GM23338 (cell line): Measurements from ENCODE around the gene SYNE1. TPM values are rescaled to one million over a fixed set of nuclear protein-coding genes. Genes with fewer than 3 reads are reported as not detected.

Experiments
- ATAC-seq: fragments of 200-7000 bp; cut with Tn5 transposase; 3 replicates; pipeline ENCODE4 v1.9.1; 2020
- DNase-seq: peaks from one replicate; pipeline ENCODE4 v3.0.0-alpha.2; 2015; ENCODE audit warnings: low spot score
- H2AFZ ChIP-seq: fragments of 200-600 bp; sonication (generic); 2 replicates; pipeline ENCODE4 v1.8.0; 2016; ENCODE audit warnings: antibody characterized with exemption, mild to moderate bottlenecking, moderate library complexity
- H3F3A ChIP-seq: fragments of 200-600 bp; sonication (generic); replicated peaks from 2 replicates; pipeline ENCODE4 v1.8.0; 2017; ENCODE audit warnings: antibody characterized with exemption, mixed run types, low read depth
- H3K27ac ChIP-seq: fragments of 200-600 bp; sonication (generic); 2 replicates; pipeline ENCODE4 v1.6.1; 2016; ENCODE audit warnings: low read depth
- H3K27me3 ChIP-seq: fragments of 200-600 bp; sonication (generic); 2 replicates; pipeline ENCODE4 v1.8.0; 2016; ENCODE audit warnings: mild to moderate bottlenecking, mixed run types, moderate library complexity; ENCODE audit not compliant: insufficient read depth
- H3K36me3 ChIP-seq: fragments of 200-600 bp; sonication (generic); 2 replicates; pipeline ENCODE4 v1.8.0; 2016; ENCODE audit warnings: mild to moderate bottlenecking; ENCODE audit not compliant: insufficient read depth
- H3K4me1 ChIP-seq: fragments of 200-600 bp; sonication (generic); 2 replicates; pipeline ENCODE4 v1.8.0; 2016; ENCODE audit warnings: mild to moderate bottlenecking, moderate library complexity; ENCODE audit not compliant: insufficient read depth
- H3K4me2 ChIP-seq: fragments of 200-600 bp; sonication (generic); 2 replicates; pipeline ENCODE4 v1.7.1; 2017; ENCODE audit warnings: mixed run types
- H3K4me3 ChIP-seq: fragments of 200-600 bp; sonication (generic); 2 replicates; pipeline ENCODE4 v1.6.1; 2016; ENCODE audit warnings: mixed run types
- H3K79me2 ChIP-seq: fragments of 200-600 bp; sonication (generic); replicated peaks from 2 replicates; pipeline ENCODE4 v1.8.0; 2017; ENCODE audit warnings: mild to moderate bottlenecking; ENCODE audit not compliant: insufficient read depth
- H3K9me2 ChIP-seq: fragments of 200-600 bp; sonication (generic); 2 replicates; pipeline ENCODE4 v1.8.0; 2017; ENCODE audit not compliant: insufficient read depth
- H4K20me1 ChIP-seq: fragments of 200-600 bp; sonication (generic); replicated peaks from 2 replicates; pipeline ENCODE4 v1.8.0; 2017; ENCODE audit warnings: mild to moderate bottlenecking; ENCODE audit not compliant: insufficient read depth
- H3K27ac Mint-ChIP-seq: 2 replicates; pipeline ENCODE4 v1.8.0; 2020; ENCODE audit warnings: inconsistent platforms, mild to moderate bottlenecking, moderate library complexity, mixed read lengths
- H3K27me3 Mint-ChIP-seq: 3 replicates; pipeline ENCODE4 v1.8.0; 2022; ENCODE audit warnings: low read depth, mild to moderate bottlenecking, moderate library complexity, mixed read lengths, inconsistent platforms; ENCODE audit not compliant: insufficient read depth, poor library complexity
- H3K36me3 Mint-ChIP-seq: 3 replicates; pipeline ENCODE4 v1.8.0; 2021; ENCODE audit warnings: low read depth, mild to moderate bottlenecking, inconsistent platforms, moderate library complexity, mixed read lengths
- H3K4me1 Mint-ChIP-seq: 3 replicates; pipeline ENCODE4 v1.8.0; 2020; ENCODE audit warnings: mild to moderate bottlenecking, inconsistent platforms, mixed read lengths
- H3K4me3 Mint-ChIP-seq: 3 replicates; pipeline ENCODE4 v1.8.0; 2021; ENCODE audit warnings: moderate library complexity, mild to moderate bottlenecking, inconsistent platforms, mixed read lengths
- H3K9me3 Mint-ChIP-seq: 3 replicates; pipeline ENCODE4 v1.8.0; 2020; ENCODE audit warnings: moderate library complexity, mild to moderate bottlenecking, inconsistent platforms, mixed read lengths
- CREB1 ChIP-seq: fragments of 250-450 bp; sonication (Bioruptor Pico); IDR thresholded peaks from 2 replicates; pipeline ENCODE4 v1.5.0; 2020; ENCODE audit warnings: low read depth, mild to moderate bottlenecking, moderate library complexity
- CTCF ChIP-seq, 2 experiments: fragments of 200-600 bp in 1 of 2; sonication (generic) in 1 of 2; conservative IDR thresholded peaks; 2 replicates each; pipeline versions ENCODE4 v1.5.1 to v1.6.1; 2016 to 2017; ENCODE audit warnings: antibody characterized with exemption in 2 of 2, low read depth in 2 of 2, mild to moderate bottlenecking in 2 of 2, moderate library complexity in 1 of 2
- EZH2phosphoT487 ChIP-seq: fragments of 200-600 bp; sonication (generic); IDR thresholded peaks from one replicate; pipeline ENCODE4 v1.8.1; 2018; ENCODE audit warnings: antibody characterized with exemption; ENCODE audit not compliant: unreplicated experiment
- JUNB ChIP-seq: IDR thresholded peaks from one replicate; pipeline ENCODE4 v1.6.1; 2016; ENCODE audit warnings: antibody characterized with exemption; ENCODE audit not compliant: unreplicated experiment
- NANOG ChIP-seq: IDR thresholded peaks from 2 replicates; pipeline ENCODE4 v1.6.1; 2016; ENCODE audit warnings: antibody characterized with exemption, borderline replicate concordance
- POLR2AphosphoS5 ChIP-seq: IDR thresholded peaks from 2 replicates; pipeline ENCODE4 v1.6.1; 2016; ENCODE audit warnings: antibody characterized with exemption, low read depth
- STAT1 ChIP-seq: IDR thresholded peaks from one replicate; pipeline ENCODE4 v1.6.1; 2016; ENCODE audit warnings: antibody characterized with exemption; ENCODE audit not compliant: unreplicated experiment
- ZNF114 ChIP-seq: fragments of 250-450 bp; sonication (Bioruptor Pico); IDR thresholded peaks from 2 replicates; pipeline ENCODE4 v1.5.0; 2020; ENCODE audit warnings: mild to moderate bottlenecking, moderate library complexity
- ZNF331 ChIP-seq: fragments of 250-450 bp; sonication (Bioruptor Pico); IDR thresholded peaks from 2 replicates; pipeline ENCODE4 v1.5.0; 2020; ENCODE audit warnings: low read depth, mild to moderate bottlenecking, moderate library complexity
- ZNF462 ChIP-seq: fragments of 250-450 bp; sonication (Bioruptor Pico); IDR thresholded peaks from 2 replicates; pipeline ENCODE4 v1.5.0; 2020; ENCODE audit warnings: mild to moderate bottlenecking, moderate library complexity
- polyA plus RNA-seq: library from polyadenylated mRNA; unstranded; fragments of >200 nt; fragmentation: Nextera tagmentation; extraction: Ambion mirVana; gene quantifications from 2 replicates; pipeline ENCODE4 v1.2.1, GENCODE V29; 2016
- total RNA-seq: library from RNA; depleted of rRNA; stranded (reverse); fragments of >200 nt; shearing (Covaris generic); gene quantifications from 2 replicates; pipeline ENCODE4 v1.2.3, GENCODE V29; 2014
- TF ChIP-seq, protein P1 (sequence below): IDR thresholded peaks from 2 replicates; pipeline ENCODE4 v1.6.1; 2016; ENCODE audit warnings: antibody characterized with exemption
- TF ChIP-seq, protein P2 (sequence below): IDR thresholded peaks from one replicate; pipeline ENCODE4 v1.6.1; 2018; ENCODE audit warnings: antibody characterized with exemption; ENCODE audit not compliant: unreplicated experiment

Gene SYNE1
- total and polyA plus RNA-seq, 2 experiments from 2014 or later, result 3.9 to 13.6 TPM

DNA sequence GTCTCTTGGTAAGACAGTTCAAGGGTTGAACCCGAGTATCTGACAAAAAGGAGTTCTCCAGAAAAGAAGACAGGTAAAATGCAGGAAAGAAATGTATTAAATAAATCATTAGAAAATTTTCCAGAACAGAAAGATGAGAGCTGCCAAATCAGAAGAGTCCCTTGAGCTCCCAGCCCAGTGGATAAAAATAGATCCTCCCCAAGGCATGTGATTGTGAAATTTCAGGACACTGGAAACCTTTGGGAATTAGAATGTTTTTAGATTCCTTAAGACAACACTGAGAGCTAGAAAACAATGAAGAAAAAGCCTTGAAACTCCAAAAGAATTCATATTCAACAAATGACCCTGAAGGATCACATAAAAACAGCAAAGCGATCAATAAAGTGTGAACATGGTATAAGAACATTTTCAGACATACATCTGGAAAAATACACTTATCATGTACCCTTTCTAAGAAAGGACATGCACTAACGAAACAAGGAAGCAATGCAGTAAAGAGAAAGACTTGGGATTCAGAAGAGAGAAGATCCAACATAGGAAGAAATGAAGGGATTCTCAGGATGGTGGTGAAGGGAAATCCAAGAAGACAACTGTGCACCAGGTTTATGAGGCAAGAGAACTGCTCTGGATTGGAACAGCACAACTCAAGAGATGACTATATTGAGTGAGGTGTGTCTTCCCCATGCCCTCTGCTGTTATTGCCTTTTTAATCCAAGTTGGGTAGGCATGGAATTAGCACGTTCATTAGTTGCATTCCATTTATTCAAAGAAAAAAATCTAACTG is 390.4 kb downstream of the SYNE1 start:
- H3K9me2 ChIP-seq, result 0 out of 2 replicates have a peak, but pooled peaks cover 5% of the 10 kb centered on the region
- H3K4me1 ChIP-seq, result no peaks in the 10 kb centered on the region
- no peaks in the 10 kb centered on the region for H3F3A ChIP-seq
- Mint-ChIP-seq H3K36me3 (no peaks in the 10 kb centered on the region), H3K27ac (no peak overlapping the region), H3K9me3 (no peaks in the 10 kb centered on the region), H3K4me3 (no peak overlapping the region), H3K27me3 (no peaks in the 10 kb centered on the region), H3K4me1 (no peaks in the 10 kb centered on the region)
- H3K79me2 ChIP-seq, result no peaks in the 10 kb centered on the region
- no peak overlapping the region for H3K4me2 ChIP-seq
- no peak overlapping the region for H3K27ac ChIP-seq
- ATAC-seq (no peak), DNase-seq (no peak)
- TF ChIP-seq EZH2phosphoT487 (no peak), CREB1 (no peak), POLR2AphosphoS5 (no peak), ZNF331 (CRISPR knock-in tag) (no peak), NANOG (no peak), CTCF (conservative IDR thresholded peaks at IDR 0.05; ENCODE audit: low read depth in 2 of 2) (no peak), JUNB (no peak), ZNF462 (CRISPR knock-in tag) (no peak), STAT1 (no peak), ZNF114 (CRISPR knock-in tag) (no peak)
- TF ChIP-seq, protein P1, sequence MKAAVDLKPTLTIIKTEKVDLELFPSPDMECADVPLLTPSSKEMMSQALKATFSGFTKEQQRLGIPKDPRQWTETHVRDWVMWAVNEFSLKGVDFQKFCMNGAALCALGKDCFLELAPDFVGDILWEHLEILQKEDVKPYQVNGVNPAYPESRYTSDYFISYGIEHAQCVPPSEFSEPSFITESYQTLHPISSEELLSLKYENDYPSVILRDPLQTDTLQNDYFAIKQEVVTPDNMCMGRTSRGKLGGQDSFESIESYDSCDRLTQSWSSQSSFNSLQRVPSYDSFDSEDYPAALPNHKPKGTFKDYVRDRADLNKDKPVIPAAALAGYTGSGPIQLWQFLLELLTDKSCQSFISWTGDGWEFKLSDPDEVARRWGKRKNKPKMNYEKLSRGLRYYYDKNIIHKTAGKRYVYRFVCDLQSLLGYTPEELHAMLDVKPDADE, result no peak
- TF ChIP-seq, protein P2, sequence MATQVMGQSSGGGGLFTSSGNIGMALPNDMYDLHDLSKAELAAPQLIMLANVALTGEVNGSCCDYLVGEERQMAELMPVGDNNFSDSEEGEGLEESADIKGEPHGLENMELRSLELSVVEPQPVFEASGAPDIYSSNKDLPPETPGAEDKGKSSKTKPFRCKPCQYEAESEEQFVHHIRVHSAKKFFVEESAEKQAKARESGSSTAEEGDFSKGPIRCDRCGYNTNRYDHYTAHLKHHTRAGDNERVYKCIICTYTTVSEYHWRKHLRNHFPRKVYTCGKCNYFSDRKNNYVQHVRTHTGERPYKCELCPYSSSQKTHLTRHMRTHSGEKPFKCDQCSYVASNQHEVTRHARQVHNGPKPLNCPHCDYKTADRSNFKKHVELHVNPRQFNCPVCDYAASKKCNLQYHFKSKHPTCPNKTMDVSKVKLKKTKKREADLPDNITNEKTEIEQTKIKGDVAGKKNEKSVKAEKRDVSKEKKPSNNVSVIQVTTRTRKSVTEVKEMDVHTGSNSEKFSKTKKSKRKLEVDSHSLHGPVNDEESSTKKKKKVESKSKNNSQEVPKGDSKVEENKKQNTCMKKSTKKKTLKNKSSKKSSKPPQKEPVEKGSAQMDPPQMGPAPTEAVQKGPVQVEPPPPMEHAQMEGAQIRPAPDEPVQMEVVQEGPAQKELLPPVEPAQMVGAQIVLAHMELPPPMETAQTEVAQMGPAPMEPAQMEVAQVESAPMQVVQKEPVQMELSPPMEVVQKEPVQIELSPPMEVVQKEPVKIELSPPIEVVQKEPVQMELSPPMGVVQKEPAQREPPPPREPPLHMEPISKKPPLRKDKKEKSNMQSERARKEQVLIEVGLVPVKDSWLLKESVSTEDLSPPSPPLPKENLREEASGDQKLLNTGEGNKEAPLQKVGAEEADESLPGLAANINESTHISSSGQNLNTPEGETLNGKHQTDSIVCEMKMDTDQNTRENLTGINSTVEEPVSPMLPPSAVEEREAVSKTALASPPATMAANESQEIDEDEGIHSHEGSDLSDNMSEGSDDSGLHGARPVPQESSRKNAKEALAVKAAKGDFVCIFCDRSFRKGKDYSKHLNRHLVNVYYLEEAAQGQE, result no peak
- H4K20me1 ChIP-seq, result no peaks in the 10 kb centered on the region
- H2AFZ ChIP-seq, result no peak overlapping the region
- H3K36me3 ChIP-seq, result no peaks in the 10 kb centered on the region
- no peaks in the 10 kb centered on the region for H3K27me3 ChIP-seq
- H3K4me3 ChIP-seq, result no peak overlapping the region
